Epithelial cell of proximal tubule (primary cell): ENCODE results near the gene ERFL. TPM values are rescaled to one million over a fixed set of nuclear protein-coding genes. Genes with fewer than 3 reads are reported as not detected.
A peak's percentile ranks its signal among the peaks of the same experiment; 100 is the strongest.

Experiments used
- DNase-seq: peaks from one replicate; pipeline ENCODE4 v3.0.0-alpha.2; 2011; ENCODE audit warnings: low read depth
- H3K4me3 ChIP-seq: 2 replicates; pipeline ENCODE4 v1.5.1; 2011; ENCODE audit warnings: low read depth, mild to moderate bottlenecking, low read length
- CTCF ChIP-seq: conservative IDR thresholded peaks from 2 replicates; pipeline ENCODE4 v1.5.1; 2012; ENCODE audit warnings: low read depth, mild to moderate bottlenecking, low read length
- total RNA-seq: library from RNA; depleted of rRNA; stranded (reverse); fragments of >200 nt; gene quantifications from 2 replicates; pipeline ENCODE4 v1.2.3, GENCODE V29; 2015

Gene ERFL
- total RNA-seq, 1 donor from 2014 or later: not detected

GRCh38 chr19:41892173-41892902, 35.9 kb downstream of the ERFL start:
- TF ChIP-seq CTCF: no peak
- H3K4me3 ChIP-seq: no peak overlapping the region

GRCh38 chr19:41890936-41891335, 37.3 kb downstream of the ERFL start:
- no peak for TF ChIP-seq CTCF
- no peak for DNase-seq
- no peak overlapping the region for H3K4me3 ChIP-seq

More at GRCh38 chr19:41892173-41892902, 35.9 kb downstream of the ERFL start:
- DNase-seq: no peak

GRCh38 chr19:41889896-41890295, 38.4 kb downstream of the ERFL start:
- no peak overlapping the region for H3K4me3 ChIP-seq
- TF ChIP-seq CTCF: no peak
- DNase-seq: no peak

- no peak for TF ChIP-seq CTCF
- DNase-seq: no peak
- H3K4me3 ChIP-seq: no peak overlapping the region
Observed at GRCh38 chr19:41888926-41889325, 39.3 kb downstream of the ERFL start.

- H3K4me3 ChIP-seq: no peak overlapping the region
- peak; percentile 14 for TF ChIP-seq CTCF
- DNase-seq: no peak
Observed at GRCh38 chr19:41887711-41888382, 40.4 kb downstream of the ERFL start.

GRCh38 chr19:41886761-41887710, 41.2 kb downstream of the ERFL start:
- no peak for DNase-seq
- H3K4me3 ChIP-seq: no peak overlapping the region
- no peak for TF ChIP-seq CTCF
